ENCODE data around the gene EGR2. TPM values are rescaled to one million over a fixed set of nuclear protein-coding genes. Genes with fewer than 3 reads are reported as not detected.

EGR2 gene
- total RNA-seq, result 10 to 100 TPM; 19.4 to 35.4 (median 27.7) TPM

GRCh38 chr10:62816331-62817120 is at the start of gene EGR2:
TSS of gene EGR2 (minus strand) at chr10:62816366. CDS start at chr10:62816029, 337 bp downstream.
- peak; percentile 82 to 93 for DNase-seq (ENCODE audit: low spot score in 2 of 2)
- Histone ChIP-seq H3K27me3 (peaks cover 0 to 28% of the 10 kb centered on the region in 2 donors), H3K27ac (peak within 1 kb of the TSS; percentile 79 to 94 (median 88))

GRCh38 chr10:62862447-62862846 is 46.3 kb upstream of the EGR2 start:
- Histone ChIP-seq H3K4me3 (no peak overlapping the region), H3K4me1 (peaks cover 0 to 16% (median 0%) of the 10 kb centered on the region in 4 donors), H3K27me3 (no peaks in the 10 kb centered on the region), H3K36me3 (no peaks in the 10 kb centered on the region), H3K27ac (no peak overlapping the region), H3K9me3 (no peaks in the 10 kb centered on the region)
- WGBS, 2 donors, result 87 to 89% methylated on average over 1 of the region's 1 CpG
- TF ChIP-seq EP300 (IDR thresholded peaks at IDR 0.05) (no peak), POLR2A (IDR thresholded peaks at IDR 0.05) (no peak), CTCF (IDR thresholded peaks at IDR 0.05) (no peak)
- DNase-seq (ENCODE audit: low spot score in 2 of 2), result no peak

More at GRCh38 chr10:62816331-62817120, at the start of gene EGR2:
- H3K9me3 ChIP-seq, result no peaks in the 10 kb centered on the region
- no peak for TF ChIP-seq CTCF (IDR thresholded peaks at IDR 0.05)
- TF ChIP-seq POLR2A (IDR thresholded peaks at IDR 0.05), result peak in 1 of 2 donors; percentile 5
- peak; percentile 14 to 62 for TF ChIP-seq EP300 (IDR thresholded peaks at IDR 0.05)
- H3K4me3 ChIP-seq, result peak within 1 kb of the TSS; percentile 79 to 96 (median 86)
- H3K36me3 ChIP-seq, result peaks cover 0 to 18% (median 0%) of the 10 kb centered on the region in 3 donors
- 0 to 1% methylated on average over 26 to 53 of the region's 53 CpGs for WGBS, 2 donors
- H3K4me1 ChIP-seq, result peaks cover 0 to 54% (median 28%) of the 10 kb centered on the region in 4 donors

DNA sequence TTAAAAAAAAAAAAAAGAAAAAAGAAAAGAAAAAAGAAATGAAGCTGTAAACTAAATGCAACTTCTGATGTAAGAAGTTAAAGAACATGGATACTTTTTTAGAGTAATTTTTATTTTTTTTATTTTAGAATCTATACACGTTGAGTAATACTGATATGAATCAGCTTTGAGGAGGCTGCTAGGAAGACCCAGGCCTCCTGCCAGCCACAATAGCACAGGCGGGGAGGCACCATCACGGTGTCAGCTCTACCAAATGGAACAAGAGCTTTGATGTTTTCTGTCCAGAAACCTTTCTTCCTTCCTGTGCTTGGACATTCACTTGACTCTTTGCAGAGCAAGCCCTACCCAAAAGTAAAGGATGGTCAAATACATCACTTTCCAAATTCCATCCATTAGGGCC is 45.3 kb upstream of the EGR2 start:
- Histone ChIP-seq H3K27me3 (no peaks in the 10 kb centered on the region), H3K4me1 (peaks cover 0 to 16% (median 0%) of the 10 kb centered on the region in 4 donors), H3K36me3 (no peaks in the 10 kb centered on the region), H3K4me3 (no peak overlapping the region), H3K27ac (no peak overlapping the region), H3K9me3 (no peaks in the 10 kb centered on the region)
- no peak for TF ChIP-seq EP300 (IDR thresholded peaks at IDR 0.05)
- DNase-seq (ENCODE audit: low spot score in 2 of 2), result no peak
- 64 to 65% methylated on average over 3 of the region's 3 CpGs for WGBS, 2 donors

DNA sequence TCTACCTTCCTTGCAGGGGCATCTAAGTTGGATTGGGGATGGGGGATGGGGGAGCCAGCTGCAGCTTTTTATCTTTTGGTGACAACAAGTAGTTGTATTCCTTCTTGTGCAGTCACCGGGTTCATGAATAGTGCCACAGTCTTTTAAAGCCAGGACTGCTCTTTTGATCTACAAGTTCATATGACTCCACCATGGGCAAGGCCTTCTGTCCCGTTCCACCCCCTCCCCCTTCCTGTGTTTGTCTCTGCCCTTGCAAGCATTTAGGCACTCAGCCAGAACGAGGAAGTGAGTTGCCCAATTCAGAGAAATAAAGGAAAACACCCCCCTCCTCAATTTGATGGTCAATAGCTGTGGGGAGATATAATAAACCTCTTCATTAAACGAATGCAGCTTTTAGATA is 44.8 kb upstream of the EGR2 start:
- WGBS, 2 donors, result 17 to 25% methylated on average over 4 of the region's 4 CpGs
- Histone ChIP-seq H3K4me1 (peaks cover 0 to 16% (median 0%) of the 10 kb centered on the region in 4 donors), H3K36me3 (no peaks in the 10 kb centered on the region), H3K9me3 (no peaks in the 10 kb centered on the region), H3K27me3 (no peaks in the 10 kb centered on the region), H3K27ac (no peak overlapping the region), H3K4me3 (no peak overlapping the region)
- no peak for DNase-seq (ENCODE audit: low spot score in 2 of 2)
- TF ChIP-seq CTCF (IDR thresholded peaks at IDR 0.05) (no peak), EP300 (IDR thresholded peaks at IDR 0.05) (no peak), POLR2A (IDR thresholded peaks at IDR 0.05) (no peak)

DNA sequence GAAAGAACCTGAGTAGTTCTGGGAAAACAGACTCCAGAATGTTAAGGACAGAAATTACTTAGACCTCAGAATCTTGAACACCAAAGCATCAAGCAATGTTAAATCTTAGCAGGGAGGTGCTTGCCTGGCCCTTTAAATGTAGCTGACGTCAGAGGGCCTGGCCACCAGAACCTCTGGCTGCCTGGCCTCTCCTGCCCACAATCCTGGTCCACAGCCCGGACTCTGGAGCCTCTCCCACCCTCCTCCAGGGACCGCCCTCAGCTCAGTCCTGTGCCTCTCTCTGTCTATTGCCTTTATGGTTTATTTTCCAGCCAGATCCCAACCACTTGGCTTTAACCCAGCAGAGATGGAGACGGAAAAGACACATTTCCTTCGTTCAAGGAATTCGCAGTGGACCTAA is 42.2 kb upstream of the EGR2 start:
- Histone ChIP-seq H3K36me3 (no peaks in the 10 kb centered on the region), H3K27me3 (no peaks in the 10 kb centered on the region), H3K9me3 (no peaks in the 10 kb centered on the region), H3K27ac (no peak overlapping the region), H3K4me1 (peaks cover 0 to 16% (median 0%) of the 10 kb centered on the region in 4 donors), H3K4me3 (no peak overlapping the region)
- TF ChIP-seq POLR2A (IDR thresholded peaks at IDR 0.05) (no peak), EP300 (IDR thresholded peaks at IDR 0.05) (no peak), CTCF (IDR thresholded peaks at IDR 0.05) (no peak)
- WGBS, 2 donors, result 33 to 50% methylated on average over 6 of the region's 6 CpGs
- no peak for DNase-seq (ENCODE audit: low spot score in 2 of 2)
